GM18526 (cell line): Measurements from ENCODE around the gene PAQR7.

ENCODE experiments used
- POLR2A ChIP-seq: IDR thresholded peaks from 3 replicates; pipeline ENCODE4 v1.6.1; 2011; ENCODE audit not compliant: insufficient read length; ENCODE audit errors: extremely low read depth

Gene PAQR7

DNA sequence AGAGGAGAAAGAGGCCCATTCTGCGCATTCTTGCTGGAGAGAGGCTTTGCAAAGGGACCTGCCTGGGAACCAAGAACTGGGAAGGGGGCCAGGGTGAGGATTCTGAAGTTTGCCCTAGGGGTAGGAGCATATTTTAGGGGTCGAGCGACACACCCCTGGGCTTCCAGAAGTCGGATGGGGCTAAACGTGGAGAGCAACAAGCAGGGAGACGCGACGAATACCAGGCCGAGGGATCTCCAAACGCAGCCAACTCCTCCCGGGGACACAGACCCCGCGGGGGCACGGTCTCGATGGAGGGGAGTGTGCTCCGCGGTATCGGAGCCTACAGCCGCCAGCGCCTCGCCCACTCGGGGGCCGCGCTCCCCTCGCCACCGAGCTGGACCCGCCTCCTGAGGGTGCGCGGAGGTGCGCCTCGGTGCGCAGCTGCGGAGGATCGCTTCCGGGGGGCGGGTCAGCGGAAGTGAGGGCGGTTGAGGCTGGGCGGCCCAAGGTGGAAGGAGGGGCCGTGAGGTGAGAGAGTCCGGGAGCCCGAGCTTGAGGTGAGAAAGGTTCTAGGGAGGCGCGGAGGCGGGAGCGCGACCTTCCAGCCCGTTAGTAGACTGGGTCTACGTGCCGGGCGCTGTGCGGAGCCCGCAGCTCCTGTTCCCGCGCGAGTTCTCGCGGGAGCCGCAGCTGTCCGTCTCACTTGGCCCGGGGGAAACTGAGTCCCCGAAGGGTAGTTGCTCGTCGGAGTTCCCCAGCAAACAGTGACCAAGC, 55.8 kb downstream of the PAQR7 start, which contains the start of gene MTFR1L:
TSS of gene MTFR1L (plus strand) at position 464 of the 756 bp plus-strand sequence. CDS start 3,151 bp downstream, outside the sequence.
- TF ChIP-seq POLR2A = peak; percentile 77

DNA sequence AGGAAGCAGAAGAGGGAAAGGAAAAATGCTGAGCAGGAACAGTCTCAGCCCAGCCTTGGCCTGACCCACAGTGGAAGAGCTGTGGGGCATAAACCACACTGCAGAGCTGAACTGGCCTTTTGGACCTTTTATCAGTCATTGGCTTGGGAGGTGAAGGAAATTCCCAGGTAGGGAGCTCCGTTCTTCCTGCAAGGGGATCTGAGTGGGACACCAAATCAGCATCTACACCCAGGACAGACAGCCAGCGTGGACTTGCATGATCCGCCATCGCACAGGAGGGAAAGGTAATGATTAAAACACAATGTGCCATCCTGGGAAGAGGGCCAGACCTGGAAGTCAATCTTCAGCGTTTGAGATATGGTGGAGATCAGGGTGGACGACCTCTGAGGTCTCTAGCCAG, 56.9 kb downstream of the PAQR7 start:
- TF ChIP-seq POLR2A = no peak

GRCh38 chr1:25817840-25818501, 57.5 kb downstream of the PAQR7 start:
- no peak for TF ChIP-seq POLR2A

DNA sequence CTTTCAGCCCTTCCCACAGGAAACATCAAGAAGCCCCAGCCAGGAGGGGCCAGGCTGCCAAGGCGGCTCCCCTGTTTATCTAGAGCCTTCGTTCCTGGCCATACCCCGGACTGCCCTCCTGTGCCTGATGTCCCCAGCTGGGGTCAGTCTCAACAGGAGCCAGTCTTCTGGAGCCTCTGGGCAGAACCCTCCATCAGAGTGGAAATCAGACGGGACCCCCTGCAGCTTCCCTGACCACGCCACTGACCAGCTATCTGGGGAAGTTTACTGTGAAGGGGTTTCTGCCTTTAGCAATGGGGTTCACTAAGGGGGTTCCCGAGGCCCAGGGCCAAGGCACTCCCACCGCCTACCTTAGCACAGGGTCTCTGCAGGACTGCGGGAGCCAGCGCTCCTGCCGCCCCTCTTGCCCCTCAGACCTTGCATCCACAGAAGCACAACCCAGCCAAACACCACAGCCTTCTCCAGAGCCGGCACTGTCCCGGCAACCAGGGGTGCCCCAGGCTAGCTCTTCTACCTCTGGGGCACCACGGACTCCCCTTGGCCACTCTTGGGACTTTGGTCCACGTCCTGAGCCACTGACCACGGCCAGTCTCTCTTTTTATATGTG, 59.3 kb downstream of the PAQR7 start:
- no peak for TF ChIP-seq POLR2A

DNA sequence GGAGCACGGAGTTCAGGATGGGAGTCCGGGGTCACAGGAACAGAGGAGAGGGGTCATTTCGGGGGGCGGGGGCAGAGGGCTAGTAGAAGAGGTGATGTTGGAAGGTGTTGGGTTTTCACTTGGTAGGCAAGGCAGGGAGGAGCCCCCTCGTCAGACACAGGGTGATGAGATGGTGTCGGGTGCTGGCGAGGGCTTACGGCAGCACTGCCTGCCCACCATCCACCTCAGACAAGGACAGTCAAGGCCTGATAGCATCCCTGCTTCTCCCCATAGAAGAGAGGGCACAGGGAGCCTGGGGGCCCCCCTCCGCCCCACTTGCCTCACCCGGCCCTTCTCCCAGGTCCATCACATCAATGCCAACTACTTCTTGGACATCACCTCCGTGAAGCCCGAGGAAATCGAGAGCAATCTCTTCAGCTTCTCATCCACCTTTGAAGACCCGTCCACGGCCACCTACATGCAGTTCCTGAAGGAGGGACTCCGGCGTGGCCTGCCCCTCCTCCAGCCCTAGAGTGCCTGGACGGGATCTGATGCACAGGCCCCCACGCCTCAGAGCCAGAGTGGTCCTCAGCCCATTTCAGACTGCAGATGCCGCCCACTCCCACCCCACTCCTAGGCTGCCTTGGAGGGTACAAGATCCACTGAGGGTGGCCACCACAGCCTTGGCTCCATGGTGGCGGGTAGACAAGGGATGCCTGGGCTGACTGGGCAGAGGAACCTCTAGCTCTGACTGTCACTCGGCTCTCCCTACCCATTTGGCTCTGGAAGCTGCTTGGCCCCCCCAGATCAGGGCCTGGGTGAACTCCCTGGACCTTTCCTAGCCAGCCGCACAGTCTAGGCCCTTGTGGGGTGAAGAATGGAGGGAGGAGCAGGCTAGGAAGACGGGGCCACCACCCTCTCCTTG, 60.0 kb downstream of the PAQR7 start:
- TF ChIP-seq POLR2A = no peak

DNA sequence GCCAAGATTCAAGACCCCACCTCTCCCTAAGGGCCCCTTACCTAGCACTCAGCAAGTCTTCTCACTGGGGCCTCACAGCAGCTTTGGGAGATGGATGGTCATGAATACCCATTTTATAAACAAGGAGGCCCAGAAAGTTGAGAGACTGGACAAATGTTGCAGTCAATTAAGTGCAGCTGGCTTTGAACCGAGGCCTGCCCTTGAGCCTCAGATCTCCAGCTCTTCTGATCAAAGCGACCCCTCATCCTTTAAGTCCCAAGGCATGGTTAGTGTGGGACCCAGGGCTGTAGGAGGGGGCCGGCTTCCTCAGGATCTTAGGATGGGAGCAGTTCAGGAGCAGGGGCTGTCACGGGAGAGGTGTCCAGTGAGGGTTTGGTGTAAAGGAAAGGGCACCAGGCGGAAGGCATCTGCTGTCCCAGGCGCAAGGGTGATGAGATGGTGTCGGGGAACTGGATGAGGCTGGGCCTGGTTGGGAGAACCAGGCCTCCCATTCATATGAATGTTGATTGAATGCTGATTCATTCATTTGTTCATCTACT, 60.9 kb downstream of the PAQR7 start:
- no peak for TF ChIP-seq POLR2A

DNA sequence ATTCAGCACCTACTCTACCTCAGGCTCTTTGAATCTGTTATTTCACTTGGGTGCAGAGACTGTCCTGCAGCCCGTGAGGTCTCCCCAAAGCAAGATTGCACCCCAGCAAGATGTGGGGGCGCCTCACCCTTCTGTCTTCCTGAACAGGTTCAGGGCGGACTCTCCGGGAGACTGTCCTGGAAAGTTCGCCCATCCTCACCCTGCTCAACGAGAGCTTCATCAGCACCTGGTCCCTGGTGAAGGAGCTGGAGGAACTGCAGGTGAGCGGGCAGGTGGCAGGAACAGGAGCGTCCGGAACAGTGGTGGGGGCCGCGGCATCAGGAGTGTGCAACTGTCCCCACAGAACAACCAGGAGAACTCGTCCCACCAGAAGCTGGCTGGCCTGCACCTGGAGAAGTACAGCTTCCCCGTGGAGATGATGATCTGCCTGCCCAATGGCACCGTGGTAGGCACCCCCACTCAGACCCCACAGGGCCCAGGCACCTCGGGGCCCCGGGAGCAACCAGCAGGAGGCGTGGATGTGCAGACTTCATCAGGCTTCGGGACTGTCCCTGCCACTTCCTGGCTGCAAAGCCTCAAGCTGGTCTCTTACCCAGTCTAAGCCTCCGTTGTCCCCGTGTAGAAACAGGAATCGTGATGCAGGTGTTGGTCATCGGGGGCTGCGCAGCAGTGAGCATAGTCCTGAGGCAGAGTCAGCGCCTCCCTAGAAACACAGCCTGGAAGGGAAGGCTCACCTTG, 61.6 kb downstream of the PAQR7 start:
- TF ChIP-seq POLR2A = no peak

DNA sequence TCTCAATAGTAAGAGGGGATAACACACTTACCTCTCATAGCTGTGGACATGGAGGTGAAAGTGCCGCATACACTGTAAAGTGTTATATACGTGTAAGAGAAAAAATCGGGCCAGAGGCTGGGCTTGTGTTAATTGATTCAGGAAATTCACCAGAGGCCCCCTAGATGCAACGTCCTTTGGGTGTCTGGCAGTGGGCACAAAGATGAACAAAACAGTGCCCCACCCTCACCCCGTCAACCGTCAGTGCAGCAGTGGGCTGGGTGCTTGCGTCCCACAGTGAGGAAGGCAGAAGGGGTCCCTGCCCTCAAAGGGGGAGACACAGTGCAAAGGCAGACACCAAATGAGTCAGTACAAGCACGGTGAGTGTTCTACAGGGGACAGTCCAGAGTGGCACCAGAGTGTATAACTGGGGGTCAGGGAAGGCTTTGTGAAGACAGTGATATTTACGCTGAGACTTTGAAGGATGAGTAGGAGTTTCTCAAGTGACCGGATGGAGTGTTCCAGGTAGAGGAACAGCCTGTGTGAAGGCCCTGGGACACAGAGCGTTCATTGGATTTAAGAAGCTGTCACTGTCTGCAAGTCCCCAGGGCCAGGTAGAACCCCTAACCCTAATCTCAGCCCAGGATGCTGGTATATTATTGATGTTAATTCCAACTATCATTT, 62.3 kb downstream of the PAQR7 start:
- TF ChIP-seq POLR2A = no peak
